ENCODE data around the gene C1QA. TPM values are rescaled to one million over a fixed set of nuclear protein-coding genes. Genes with fewer than 3 reads are reported as not detected.

Gene C1QA
- polyA plus RNA-seq, 2 of the 4 experiments (the other 2 are of a cell fraction): not detected

DNA sequence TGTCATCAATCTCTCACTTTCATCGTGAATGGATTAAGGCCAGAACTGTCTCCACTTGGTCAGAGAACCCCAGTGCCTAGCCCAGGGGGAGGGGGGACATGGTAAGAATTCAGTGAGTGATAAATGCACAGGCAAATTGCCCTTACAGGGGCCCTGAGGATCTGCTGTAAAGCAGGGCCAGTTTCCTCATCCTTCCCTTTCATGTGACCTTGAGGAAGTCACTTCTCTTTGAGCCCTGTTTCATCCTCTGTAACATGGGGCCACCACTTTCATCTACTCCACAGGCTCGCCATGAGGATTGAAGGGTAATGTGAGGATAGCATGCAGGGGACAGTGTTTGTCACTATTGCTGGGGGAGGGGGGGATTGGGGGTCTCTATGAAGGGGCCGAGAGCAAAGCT, 28.1 kb upstream of the C1QA start:
- DNase-seq (ENCODE audit: low read depth in 1 of 2, low spot score in 1 of 2): no peak
- WGBS (ENCODE audit: missing lambda C conversion rate): 0% methylated on average over 3 of the region's 3 CpGs
- H3K4me3 ChIP-seq: no peak overlapping the region
- no peak for FAIRE-seq
- TF ChIP-seq, protein P1, sequence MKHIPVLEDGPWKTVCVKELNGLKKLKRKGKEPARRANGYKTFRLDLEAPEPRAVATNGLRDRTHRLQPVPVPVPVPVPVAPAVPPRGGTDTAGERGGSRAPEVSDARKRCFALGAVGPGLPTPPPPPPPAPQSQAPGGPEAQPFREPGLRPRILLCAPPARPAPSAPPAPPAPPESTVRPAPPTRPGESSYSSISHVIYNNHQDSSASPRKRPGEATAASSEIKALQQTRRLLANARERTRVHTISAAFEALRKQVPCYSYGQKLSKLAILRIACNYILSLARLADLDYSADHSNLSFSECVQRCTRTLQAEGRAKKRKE (CRISPR knock-in tag; IDR thresholded peaks at IDR 0.05; ENCODE audit: low read depth): no peak
- no peak for TF ChIP-seq ESRRA (IDR thresholded peaks at IDR 0.05; ENCODE audit: borderline replicate concordance, low read length)
- TF ChIP-seq EHMT2 (IDR thresholded peaks at IDR 0.05; ENCODE audit: low read depth): no peak
- no peak for TF ChIP-seq REST (IDR thresholded peaks at IDR 0.05)
- no peak for TF ChIP-seq EHF (CRISPR knock-in tag; IDR thresholded peaks at IDR 0.05)
- TF ChIP-seq USF2 (IDR thresholded peaks at IDR 0.05): no peak
- no peak for TF ChIP-seq ZC3H11A (IDR thresholded peaks at IDR 0.05)
- no peak for TF ChIP-seq SMC3 (IDR thresholded peaks at IDR 0.05)
- TF ChIP-seq, protein P2, sequence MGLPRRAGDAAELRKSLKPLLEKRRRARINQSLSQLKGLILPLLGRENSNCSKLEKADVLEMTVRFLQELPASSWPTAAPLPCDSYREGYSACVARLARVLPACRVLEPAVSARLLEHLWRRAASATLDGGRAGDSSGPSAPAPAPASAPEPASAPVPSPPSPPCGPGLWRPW (IDR thresholded peaks at IDR 0.05): no peak
- TF ChIP-seq CEBPB (IDR thresholded peaks at IDR 0.05): no peak
- no peak for TF ChIP-seq NFE2L2 (conservative IDR thresholded peaks at IDR 0.05; ENCODE audit: low read length)
- no peak for TF ChIP-seq POLR2A (IDR thresholded peaks at IDR 0.05; ENCODE audit: low read length)
- TF ChIP-seq TFCP2L1 (CRISPR knock-in tag; IDR thresholded peaks at IDR 0.05): no peak
- no peak for TF ChIP-seq POLR2AphosphoS2 (conservative IDR thresholded peaks at IDR 0.05; ENCODE audit: low read length)
- TF ChIP-seq JUNB (IDR thresholded peaks at IDR 0.05): no peak
- TF ChIP-seq BHLHE40 (IDR thresholded peaks at IDR 0.05; ENCODE audit: low read depth, low read length): no peak
- TF ChIP-seq, protein P3, sequence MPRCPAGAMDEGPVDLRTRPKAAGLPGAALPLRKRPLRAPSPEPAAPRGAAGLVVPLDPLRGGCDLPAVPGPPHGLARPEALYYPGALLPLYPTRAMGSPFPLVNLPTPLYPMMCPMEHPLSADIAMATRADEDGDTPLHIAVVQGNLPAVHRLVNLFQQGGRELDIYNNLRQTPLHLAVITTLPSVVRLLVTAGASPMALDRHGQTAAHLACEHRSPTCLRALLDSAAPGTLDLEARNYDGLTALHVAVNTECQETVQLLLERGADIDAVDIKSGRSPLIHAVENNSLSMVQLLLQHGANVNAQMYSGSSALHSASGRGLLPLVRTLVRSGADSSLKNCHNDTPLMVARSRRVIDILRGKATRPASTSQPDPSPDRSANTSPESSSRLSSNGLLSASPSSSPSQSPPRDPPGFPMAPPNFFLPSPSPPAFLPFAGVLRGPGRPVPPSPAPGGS (IDR thresholded peaks at IDR 0.05): no peak
- TF ChIP-seq HOXA7 (CRISPR knock-in tag; IDR thresholded peaks at IDR 0.05): no peak
- no peaks in the 10 kb centered on the region for H3K4me1 ChIP-seq
- ATAC-seq: no peak
- H3K27ac ChIP-seq: no peak overlapping the region
- POLR2A ChIA-PET: no interaction called here
- H3K4me2 ChIP-seq: no peak overlapping the region
- CTCF ChIA-PET: no interaction called here
- no peaks in the 10 kb centered on the region for H3K9me3 ChIP-seq

GRCh38 chr1:22609291-22609690, 27.1 kb upstream of the C1QA start:
- no peak for ATAC-seq
- FAIRE-seq: no peak

More at GRCh38 chr1:22609291-22609690, 27.1 kb upstream of the C1QA start:
- Histone ChIP-seq H3K4me3 (no peak overlapping the region), H3K9me3 (no peaks in the 10 kb centered on the region), H3K27ac (no peak overlapping the region), H3K4me2 (no peak overlapping the region), H3K4me1 (no peaks in the 10 kb centered on the region)
- DNase-seq (ENCODE audit: low read depth in 1 of 2, low spot score in 1 of 2): no peak
- TF ChIP-seq RFX5 (IDR thresholded peaks at IDR 0.05) (no peak), MYC (IDR thresholded peaks at IDR 0.05; ENCODE audit: borderline replicate concordance, low read length) (no peak), POLR2A (IDR thresholded peaks at IDR 0.05; ENCODE audit: low read length) (no peak), HOXB13 (CRISPR knock-in tag; IDR thresholded peaks at IDR 0.05; ENCODE audit: low read depth) (no peak), NFE2L2 (conservative IDR thresholded peaks at IDR 0.05; ENCODE audit: low read length) (no peak), ZFP36 (IDR thresholded peaks at IDR 0.05; ENCODE audit: borderline replicate concordance, partially characterized antibody) (no peak), ESRRA (IDR thresholded peaks at IDR 0.05; ENCODE audit: borderline replicate concordance, low read length) (no peak), ZNF302 (CRISPR knock-in tag; IDR thresholded peaks at IDR 0.05) (no peak)
- TF ChIP-seq, protein P4, sequence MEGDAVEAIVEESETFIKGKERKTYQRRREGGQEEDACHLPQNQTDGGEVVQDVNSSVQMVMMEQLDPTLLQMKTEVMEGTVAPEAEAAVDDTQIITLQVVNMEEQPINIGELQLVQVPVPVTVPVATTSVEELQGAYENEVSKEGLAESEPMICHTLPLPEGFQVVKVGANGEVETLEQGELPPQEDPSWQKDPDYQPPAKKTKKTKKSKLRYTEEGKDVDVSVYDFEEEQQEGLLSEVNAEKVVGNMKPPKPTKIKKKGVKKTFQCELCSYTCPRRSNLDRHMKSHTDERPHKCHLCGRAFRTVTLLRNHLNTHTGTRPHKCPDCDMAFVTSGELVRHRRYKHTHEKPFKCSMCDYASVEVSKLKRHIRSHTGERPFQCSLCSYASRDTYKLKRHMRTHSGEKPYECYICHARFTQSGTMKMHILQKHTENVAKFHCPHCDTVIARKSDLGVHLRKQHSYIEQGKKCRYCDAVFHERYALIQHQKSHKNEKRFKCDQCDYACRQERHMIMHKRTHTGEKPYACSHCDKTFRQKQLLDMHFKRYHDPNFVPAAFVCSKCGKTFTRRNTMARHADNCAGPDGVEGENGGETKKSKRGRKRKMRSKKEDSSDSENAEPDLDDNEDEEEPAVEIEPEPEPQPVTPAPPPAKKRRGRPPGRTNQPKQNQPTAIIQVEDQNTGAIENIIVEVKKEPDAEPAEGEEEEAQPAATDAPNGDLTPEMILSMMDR (IDR thresholded peaks at IDR 0.05): no peak
- ChIA-PET CTCF (interaction anchor here (1.2 kb wide), 1 partner anchor 20 kb away, joined by 3 read pairs; no protein-coding TSS in a partner anchor), POLR2A (no interaction called here)
- WGBS (ENCODE audit: missing lambda C conversion rate): 0% methylated on average over 6 of the region's 6 CpGs
